HL-60/S4 treated with phorbol 12-myristate 13-acetate at 8.2 ng/mL for 4 days and 3 days (cell line): Measurements from ENCODE around the gene VANGL2.

ENCODE experiments used
- in situ Hi-C: fragments of 300-500 bp; cut with MboI; formaldehyde crosslinking; loops from 2 replicates; pipeline ENCODE4 v1.15.0; 2022; ENCODE audit warnings: low sequenced_read_pairs

Gene VANGL2

DNA sequence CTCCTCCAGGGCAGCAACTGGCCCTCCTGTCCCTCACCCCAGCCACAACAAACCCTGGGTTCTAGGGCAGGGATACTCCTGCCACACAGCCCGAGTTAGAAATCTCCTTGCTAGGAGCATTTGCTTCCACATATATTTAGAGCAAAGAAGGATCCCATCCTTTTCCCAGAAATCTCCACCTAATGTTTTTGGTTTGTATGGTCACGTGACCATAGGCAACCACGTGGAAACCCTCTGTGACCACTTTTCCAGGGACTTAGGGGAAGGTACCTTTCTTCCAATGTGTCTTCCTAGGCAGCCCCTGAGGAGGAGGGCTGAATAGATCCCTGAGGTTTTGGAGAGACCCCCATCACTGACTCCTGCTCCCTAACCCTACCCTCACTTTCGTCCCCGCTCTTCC is 25.5 kb downstream of the VANGL2 start:
- in situ Hi-C loops, result loop anchor here (5.0 kb wide), 1 partner anchor 181 kb away; no protein-coding TSS in a partner anchor

DNA sequence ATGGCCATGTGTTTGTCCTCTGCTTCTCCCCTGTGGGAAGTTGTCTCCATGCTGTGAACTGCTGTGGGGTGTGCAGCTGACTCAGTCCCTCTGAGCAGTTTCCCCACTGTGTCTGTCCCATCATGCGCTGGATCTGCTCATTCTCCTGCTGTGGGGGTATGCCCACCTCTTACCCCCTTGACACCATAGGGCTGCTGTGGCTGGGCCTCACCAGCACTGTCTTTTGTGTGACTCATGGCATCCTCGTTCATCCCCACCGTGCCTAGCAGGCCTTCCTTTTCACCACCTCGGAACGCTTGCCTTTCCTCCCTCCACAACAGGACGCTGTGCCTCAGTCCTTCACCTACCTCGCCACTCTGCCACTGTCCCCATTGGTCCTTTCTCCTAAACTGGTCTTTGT is 27.3 kb downstream of the VANGL2 start:
- in situ Hi-C loops, result loop anchor here (5.0 kb wide), 1 partner anchor 180 kb away; no protein-coding TSS in a partner anchor

DNA sequence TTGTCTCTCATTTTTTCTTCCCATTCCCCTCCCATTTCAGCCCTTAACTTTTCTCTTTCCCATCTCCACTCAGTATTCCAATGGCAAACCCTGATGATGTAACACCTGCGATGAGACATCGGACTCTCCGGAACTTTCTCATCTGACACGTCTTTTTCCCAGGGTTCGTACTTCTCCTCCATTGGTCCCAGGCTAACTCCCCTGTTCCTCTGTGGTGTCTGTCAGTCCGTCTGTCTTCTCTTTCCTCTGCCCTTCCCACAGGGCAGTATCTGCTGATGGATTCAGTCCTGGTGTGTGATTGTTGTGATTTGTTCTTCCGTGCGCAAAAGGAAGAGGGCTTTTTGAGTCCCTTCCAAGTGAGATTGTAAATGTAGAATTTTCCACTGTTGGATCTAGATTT is 27.7 kb downstream of the VANGL2 start:
- in situ Hi-C loops, result loop anchor here (5.0 kb wide), 1 partner anchor 179 kb away; no protein-coding TSS in a partner anchor

DNA sequence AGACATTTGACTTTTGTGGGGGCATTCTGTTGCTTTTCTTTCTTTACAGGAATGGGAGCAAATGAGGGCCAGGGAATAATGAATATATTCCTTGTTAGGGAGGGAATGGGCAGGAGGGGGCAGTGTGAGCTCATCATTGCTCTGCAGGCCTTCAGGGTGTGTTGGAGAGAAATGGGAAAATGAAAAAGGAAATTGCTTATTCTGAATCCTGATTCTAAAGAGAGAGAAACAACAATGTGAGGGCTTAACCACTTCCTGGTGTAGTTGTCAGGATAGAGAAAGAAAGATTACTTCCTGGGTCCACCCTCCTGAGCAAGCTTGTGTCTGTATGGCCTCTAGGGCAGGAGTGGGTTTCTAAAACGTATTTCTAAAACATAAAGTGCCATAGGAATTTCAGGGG is 28.3 kb downstream of the VANGL2 start:
- in situ Hi-C loops, result loop anchor here (5.0 kb wide), 1 partner anchor 179 kb away; no protein-coding TSS in a partner anchor

DNA sequence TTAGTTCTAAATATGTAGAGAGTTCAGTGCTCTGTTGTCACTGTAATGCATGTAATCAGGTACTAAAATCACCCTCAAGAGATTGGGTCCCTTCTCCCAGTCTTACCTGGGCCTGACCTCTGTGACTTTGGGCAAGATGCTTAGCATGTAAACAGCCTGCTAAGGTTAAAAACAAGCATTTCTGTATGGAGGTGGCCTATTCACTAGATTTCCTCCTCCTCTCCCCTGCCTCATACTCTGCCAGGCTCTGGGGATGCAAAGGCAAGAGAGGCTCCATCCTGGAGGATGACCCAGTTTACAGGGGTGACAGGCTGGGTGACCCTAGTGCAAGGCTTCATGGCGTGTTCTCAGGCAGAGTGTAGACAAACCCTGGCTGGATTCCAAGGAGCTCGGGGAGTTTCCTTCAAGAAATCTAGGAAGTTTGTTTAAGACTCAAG is 28.8 kb downstream of the VANGL2 start:
- in situ Hi-C loops, result loop anchor here (5.0 kb wide), 1 partner anchor 178 kb away; no protein-coding TSS in a partner anchor

DNA sequence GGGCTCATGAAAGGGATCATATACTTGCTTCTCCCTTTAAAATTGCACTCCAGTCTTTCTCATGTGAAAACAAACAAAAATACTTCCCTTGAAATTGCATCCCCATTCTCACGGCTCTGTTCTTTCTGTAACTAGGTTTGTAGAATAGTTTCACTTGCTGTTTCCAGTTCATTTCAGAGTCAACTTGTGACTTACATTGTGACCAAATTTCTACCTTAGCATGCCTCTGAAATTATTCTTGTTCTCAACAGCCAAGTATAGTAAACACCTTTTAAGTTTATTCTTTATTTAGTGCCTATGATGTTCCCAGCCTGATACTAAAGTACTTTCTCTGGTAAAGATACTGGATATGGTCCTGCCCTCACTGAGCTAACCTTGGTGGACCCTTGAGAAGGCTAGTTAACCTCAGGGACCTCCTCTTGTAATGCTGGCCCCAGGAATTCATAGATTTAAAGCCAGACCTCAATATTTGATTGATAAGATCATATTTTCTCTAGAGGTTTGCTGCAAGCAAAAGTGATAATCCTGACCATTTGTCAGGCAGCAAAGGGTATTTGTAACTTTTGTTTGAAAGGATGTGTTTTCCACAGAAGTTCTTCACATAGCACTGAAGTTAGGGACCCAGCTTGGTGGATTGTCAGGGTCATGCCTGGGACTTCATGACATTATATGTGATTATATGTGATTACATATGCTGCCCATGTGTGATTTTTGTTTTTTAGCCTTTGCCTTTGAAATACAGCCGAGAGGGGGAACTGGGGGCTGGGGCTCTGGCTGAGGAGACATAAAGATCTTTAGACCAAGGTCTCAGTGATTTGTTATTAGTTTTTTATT is 29.6 kb downstream of the VANGL2 start:
- in situ Hi-C loops, result loop anchor here (5.0 kb wide), 1 partner anchor 177 kb away; no protein-coding TSS in a partner anchor

DNA sequence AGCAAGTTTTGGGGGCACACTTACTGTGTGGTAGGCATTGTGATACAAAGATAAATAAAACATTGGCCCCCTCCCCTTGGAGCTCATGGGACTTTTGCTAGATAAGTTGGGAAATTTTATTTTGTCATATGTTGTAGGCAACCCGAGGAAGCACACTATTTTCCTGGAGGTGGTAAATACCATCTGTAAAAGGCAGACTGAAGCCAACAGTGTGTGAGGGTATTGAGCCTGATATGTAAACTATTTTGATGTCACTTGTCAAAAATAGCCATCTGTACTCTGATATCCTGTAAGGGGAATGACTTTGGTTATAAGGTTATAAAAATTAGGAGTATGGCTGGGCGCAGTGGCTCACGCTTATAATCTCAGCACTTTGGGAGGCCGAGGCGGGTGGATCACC is 30.6 kb downstream of the VANGL2 start:
- in situ Hi-C loops, result no loop called here

DNA sequence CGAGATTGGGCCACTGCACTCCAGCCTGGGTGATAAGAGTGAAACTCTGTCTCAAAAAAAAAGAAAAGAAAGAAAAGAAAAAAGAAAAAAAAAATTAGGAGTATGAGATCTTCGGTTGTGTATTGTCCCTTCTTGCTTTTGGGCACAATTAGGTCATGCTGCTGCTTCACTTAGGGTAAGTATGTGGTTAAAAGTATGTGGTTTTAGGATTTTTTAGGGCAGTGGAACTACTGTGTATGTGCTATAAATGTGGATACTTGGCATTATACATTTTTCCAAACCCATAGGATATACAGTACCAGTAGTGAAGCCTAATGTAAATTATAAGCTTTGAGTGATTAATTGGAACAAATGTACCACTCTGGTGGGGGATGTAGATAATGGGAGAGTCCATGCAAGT is 31.2 kb downstream of the VANGL2 start:
- in situ Hi-C loops, result no loop called here

DNA sequence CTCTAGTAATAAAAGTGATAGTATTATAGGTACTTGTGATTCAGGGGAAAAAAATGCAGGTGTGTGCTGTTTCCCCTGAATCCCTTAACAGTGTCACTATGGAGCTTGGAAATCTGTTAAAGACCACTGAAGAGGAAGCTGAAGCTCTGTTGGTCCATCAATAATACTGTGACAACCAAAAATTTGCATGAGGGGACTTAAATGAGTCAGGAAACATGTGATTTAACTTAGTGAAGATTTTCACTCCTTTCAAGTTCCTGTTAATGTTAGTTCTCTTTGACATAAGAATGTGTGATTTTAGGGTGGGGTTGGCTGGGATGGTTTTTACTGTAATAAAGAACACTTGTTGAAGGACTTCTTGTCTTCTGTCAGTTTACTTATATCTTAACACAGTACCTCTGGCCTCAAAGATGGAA is 32.0 kb downstream of the VANGL2 start:
- in situ Hi-C loops, result no loop called here

DNA sequence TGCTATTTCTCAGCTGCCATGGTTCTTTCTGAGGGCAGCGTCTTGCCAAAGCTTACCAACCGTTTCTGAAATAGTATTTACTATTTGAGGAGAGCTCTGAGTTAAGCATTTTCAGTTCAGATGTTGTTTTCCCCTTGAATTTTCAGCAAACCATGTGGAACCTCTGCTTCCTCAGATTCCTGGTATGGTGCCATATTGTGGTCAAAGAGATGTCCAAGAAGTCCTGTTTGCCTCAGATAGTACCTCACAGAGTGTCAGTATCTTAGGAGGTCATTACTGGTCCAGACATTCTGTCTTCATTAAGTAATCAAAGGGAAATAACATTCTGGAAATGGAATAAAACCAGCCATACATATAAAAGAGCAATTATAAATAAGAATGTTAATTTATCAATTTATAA is 36.6 kb downstream of the VANGL2 start:
- in situ Hi-C loops, result no loop called here

DNA sequence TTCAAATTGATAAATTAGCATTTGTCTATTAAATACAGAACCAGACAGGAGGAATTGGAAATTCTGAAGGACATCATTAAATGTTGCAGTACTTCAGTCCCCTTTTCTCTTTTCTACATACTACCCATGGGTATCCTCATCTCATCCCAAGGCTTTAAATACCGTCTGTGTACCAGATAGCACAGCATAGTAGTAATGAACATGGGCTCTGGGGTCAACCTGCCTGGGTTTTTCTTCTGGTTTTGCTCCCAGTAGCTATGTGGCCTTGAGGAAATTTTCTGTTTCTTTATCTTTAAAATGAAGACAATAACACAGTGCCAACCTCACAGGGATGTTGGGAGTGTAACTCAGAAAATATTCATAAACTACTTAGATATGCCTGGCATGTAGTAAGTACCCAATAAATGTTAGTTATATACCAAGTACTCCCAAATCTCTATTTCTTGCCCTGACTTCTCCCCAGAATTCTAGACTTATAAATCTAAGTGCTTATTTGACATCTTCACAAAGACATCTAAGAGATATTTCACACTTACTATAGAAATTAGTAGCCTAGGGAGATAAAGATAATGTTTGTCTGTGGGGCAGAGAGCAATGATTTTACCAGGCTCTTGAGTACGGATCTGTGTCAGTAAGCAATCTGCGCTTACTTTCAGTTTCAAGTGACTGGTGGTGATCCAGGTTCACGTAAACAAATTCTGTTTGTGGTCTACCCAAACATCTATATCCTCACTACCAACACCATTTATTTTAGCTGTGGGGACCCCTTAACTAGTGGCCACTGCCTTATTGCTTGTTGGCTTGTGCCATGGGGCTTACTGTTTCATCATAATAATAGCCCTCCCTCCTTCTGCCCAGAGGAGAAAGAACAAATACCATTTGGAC is 37.3 kb downstream of the VANGL2 start:
- in situ Hi-C loops, result no loop called here

DNA sequence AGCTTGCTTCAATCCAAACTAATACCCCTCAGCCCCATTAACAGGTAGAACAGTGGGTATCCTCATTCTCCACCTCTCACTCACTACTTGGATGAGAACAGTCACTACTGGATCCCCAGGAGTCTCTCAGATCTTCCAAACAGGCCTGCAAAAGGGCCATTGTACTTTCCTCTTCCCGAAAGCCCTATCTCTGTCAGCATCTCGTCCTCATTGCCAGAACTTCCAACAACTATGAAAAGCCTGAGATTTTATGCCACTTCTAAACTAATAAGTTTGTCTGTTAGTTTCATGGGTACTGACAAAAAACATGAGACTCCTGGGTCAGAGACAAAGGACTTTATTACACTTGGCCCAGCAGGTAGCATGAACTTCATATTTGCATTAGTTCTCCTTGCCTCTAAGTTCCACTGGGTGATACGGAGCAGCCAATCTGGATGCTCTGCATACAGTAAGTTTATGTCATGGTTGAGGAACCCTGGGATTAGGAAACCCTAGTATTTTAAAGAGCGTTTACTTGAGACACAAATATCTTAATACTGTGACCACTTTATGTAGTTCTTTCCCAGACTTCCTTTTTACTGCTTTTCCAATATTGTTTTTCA is 38.1 kb downstream of the VANGL2 start:
- in situ Hi-C loops, result no loop called here

DNA sequence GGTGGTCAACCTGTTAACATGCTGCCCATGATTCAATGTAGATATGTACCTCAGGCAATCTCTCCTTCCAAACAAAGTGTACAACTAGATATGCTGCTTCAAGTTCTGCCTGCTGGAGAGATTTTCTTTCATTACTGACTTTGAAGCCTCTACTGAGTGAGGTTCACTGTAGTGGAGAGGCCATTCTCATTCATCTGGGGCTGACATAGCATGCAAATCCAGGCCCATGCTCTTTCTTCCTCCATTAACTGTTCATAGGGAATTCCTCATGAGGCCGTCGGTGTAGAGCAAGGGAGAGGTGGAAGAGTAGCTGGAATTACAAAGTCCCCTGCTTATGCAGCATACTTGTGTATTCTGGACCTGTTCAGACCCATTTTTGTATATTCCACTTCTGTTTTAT is 38.6 kb downstream of the VANGL2 start:
- in situ Hi-C loops, result no loop called here

DNA sequence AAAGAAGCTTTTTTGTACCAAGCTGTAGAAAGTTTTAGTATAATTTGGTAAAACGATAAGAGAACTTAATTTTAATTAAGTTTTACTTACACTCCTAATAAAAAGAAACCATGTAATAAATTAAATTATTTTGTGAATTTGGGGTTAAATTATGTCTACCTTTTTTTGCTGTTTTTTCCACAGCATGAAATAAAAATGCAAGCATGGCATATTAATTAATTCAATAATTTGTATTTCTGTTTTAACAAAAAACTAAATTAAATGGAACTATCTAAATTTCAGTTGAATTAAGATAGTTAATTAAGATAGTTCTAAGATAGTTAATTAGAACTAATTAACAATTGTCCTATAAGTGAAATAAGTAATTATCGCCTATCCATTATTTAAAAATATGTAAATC is 39.4 kb downstream of the VANGL2 start:
- in situ Hi-C loops, result no loop called here

DNA sequence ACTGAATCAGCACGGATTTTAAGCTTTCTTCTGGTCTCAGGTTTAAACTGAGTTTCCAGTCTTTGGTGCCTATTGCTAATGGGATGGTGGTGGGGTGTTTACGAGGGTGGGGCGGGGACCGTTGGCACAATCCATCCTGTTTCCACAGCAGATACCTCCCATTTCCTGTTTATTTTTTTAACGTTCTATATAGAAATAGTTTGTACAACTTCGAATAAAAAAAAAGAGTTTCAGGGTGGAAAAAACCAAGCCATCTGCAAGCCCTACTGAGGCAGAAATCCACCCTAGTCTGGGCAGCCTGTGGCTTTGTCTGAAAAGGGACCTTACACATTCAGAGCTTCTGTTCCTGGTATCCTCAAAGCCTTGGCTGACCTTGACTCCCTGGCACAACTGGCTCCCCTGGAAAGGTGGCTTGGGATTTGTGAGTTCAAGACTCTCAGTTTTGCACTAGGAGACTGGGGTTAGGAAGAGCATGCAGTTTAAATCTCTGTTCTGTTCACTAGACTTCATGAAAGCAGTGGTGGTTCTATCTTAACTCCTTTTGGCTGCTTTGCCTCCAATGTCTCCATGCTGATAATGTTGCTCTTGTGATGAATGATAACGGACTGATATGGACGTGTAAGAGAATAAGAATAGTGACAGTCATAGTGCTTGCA is 46.7 kb downstream of the VANGL2 start:
- in situ Hi-C loops, result no loop called here

DNA sequence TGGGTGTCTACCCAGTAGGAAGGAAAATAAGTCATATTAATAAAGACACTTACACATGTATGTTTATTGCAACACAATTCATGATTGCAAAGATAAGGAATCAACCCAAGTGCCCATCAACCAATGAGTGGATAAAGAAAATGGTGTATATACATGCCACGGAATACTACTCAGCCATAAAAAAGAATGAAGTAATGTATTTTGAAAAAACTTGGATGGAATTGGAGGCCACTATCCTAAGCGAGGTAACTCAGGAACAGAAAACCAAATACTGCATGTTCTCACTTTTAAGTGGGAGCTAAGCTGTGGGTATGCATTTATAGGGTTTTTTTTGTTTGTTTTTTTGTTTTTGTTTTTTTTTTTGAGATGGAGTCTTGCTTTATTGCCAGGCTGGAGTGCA is 49.1 kb downstream of the VANGL2 start:
- in situ Hi-C loops, result no loop called here

DNA sequence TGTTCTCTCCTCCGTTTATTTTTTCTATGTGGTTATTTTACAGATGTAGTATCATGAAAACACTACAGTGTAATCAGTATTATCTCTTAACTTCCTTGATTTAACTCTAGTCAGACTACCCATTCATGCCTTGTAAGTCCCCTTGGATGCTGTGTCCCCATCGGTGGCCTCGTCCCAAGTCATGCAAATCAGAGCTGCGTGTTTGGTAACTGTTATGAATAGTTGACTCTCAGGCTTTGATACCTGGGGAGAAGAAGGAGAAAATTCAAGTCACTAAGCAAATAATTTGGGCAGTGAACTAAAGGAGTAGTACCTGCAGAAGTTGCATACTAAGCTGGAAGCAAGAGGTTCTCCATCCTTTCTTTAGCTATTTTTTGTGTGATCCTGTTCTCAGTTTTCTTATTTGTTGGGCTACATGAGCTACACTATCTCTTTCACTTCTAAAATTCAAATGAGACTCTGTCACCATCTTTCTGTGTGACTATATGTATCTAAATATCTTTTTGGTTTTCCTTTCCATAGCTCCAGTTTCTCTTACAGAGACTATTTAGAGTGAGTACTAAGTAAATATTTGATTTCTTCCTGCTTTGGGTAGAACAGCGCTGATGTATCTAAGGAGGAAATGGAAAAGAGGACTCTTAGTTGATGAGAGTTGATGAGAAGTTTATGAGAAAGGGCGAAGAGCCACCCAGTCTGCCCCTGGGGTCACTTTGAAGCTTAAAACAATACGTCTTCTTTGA is 50.9 kb downstream of the VANGL2 start:
- in situ Hi-C loops, result no loop called here

DNA sequence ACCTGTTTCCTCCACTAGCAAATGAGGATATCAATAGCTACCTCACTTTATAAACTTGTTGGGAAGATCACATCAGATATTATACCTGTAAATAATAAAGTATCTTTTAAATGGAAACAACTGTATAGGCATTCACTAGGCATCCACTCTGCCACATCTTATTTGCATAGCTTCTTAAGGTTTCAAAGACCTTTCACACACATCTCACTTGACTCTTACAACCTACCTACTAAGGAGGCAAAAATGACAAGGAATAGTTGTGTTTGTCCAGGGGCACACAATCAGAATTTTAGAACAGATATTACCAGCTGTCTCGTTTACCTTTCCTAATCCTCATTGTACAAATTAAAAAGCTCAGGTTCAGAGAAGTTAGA is 51.5 kb downstream of the VANGL2 start:
- in situ Hi-C loops, result no loop called here

DNA sequence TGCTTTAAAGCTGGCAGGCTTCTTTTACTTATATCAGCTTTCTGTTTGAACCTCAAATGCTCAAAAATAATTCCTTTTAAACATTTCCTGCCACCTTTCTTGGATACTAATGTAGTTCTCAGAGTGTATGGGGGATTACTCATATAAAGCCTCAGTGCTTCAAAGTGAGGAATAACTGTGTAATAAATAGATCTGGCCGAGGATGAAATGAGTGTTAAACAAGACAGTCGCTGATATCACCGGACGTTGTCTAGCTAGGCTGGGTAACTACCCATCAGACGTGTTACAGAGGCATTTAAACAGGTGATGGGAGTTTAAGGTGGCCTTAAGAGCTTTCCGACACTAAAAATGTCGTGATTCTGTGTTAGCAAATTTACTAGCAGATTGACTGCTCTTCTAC is 53.1 kb downstream of the VANGL2 start:
- in situ Hi-C loops, result no loop called here
